GM12891 (cell line): ENCODE results near the gene HOXA11.

Experiments
- DNase-seq: peaks from one replicate; pipeline ENCODE4 v3.0.0; 2011; ENCODE audit warnings: low spot score; ENCODE audit not compliant: insufficient read length
- FAIRE-seq: peaks from 2 replicates; lab custom pipeline; 2011; peaks lifted over from hg19 to GRCh38; lab: Jason Lieb, UNC
- PAX5 ChIP-seq: IDR thresholded peaks from 2 replicates; pipeline ENCODE4 v1.6.1; 2011; ENCODE audit warnings: low read length, moderate library complexity, mild to moderate bottlenecking; ENCODE audit not compliant: insufficient read depth, severe bottlenecking
- POLR2A ChIP-seq: IDR thresholded peaks from 2 replicates; pipeline ENCODE4 v1.6.1; 2011; ENCODE audit warnings: low read depth, low read length, control low read depth
- POLR2AphosphoS5 ChIP-seq: IDR thresholded peaks from 2 replicates; pipeline ENCODE4 v1.6.1; 2011; ENCODE audit warnings: low read depth, low read length, control low read depth
- POU2F2 ChIP-seq: IDR thresholded peaks from 2 replicates; pipeline ENCODE4 v1.6.1; 2011; ENCODE audit warnings: low read depth, mild to moderate bottlenecking, control low read depth, low read length, moderate library complexity
- SPI1 ChIP-seq: IDR thresholded peaks from 2 replicates; pipeline ENCODE4 v1.6.1; 2011; ENCODE audit warnings: low read depth, low read length, control low read depth
- TAF1 ChIP-seq: IDR thresholded peaks from 2 replicates; pipeline ENCODE4 v1.6.1; 2011; ENCODE audit warnings: low read depth, low read length, control low read depth

HOXA11 gene

GRCh38 chr7:27207348-27207985 is 22.4 kb upstream of the HOXA11 start:
- TF ChIP-seq TAF1 = no peak
- TF ChIP-seq POU2F2 = no peak
- no peak for TF ChIP-seq POLR2AphosphoS5
- TF ChIP-seq POLR2A = no peak
- no peak for TF ChIP-seq SPI1
- no peak for TF ChIP-seq PAX5
- DNase-seq (no peak), FAIRE-seq (no peak)

GRCh38 chr7:27205325-27206280 is 20.6 kb upstream of the HOXA11 start:
- DNase-seq (no peak), FAIRE-seq (no peak)
- no peak for TF ChIP-seq PAX5
- no peak for TF ChIP-seq POLR2A
- TF ChIP-seq TAF1 = no peak

- FAIRE-seq (no peak), DNase-seq (no peak)
- TF ChIP-seq TAF1 (no peak), PAX5 (no peak), POLR2A (no peak), POU2F2 (no peak), POLR2AphosphoS5 (no peak), SPI1 (no peak)
Observed at GRCh38 chr7:27204851-27205322, 19.9 kb upstream of the HOXA11 start.

GRCh38 chr7:27203964-27204594 is 19.0 kb upstream of the HOXA11 start:
- DNase-seq (no peak), FAIRE-seq (no peak)
- TF ChIP-seq POLR2AphosphoS5 (no peak), SPI1 (no peak), POLR2A (no peak), PAX5 (no peak), TAF1 (no peak), POU2F2 (no peak)

GRCh38 chr7:27203365-27203953 is 18.4 kb upstream of the HOXA11 start:
- FAIRE-seq (no peak), DNase-seq (no peak)
- TF ChIP-seq POU2F2 (no peak), POLR2A (no peak), PAX5 (no peak), POLR2AphosphoS5 (no peak)

GRCh38 chr7:27202862-27203134 is 17.8 kb upstream of the HOXA11 start:
- FAIRE-seq = no peak
- TF ChIP-seq SPI1 (no peak), POU2F2 (no peak), TAF1 (no peak), PAX5 (no peak), POLR2AphosphoS5 (no peak), POLR2A (no peak)

GRCh38 chr7:27202018-27202861 is 17.2 kb upstream of the HOXA11 start:
- DNase-seq (no peak), FAIRE-seq (no peak)
- TF ChIP-seq POLR2A = no peak
- TF ChIP-seq SPI1 = no peak
- TF ChIP-seq PAX5 = no peak

More at GRCh38 chr7:27202862-27203134, 17.8 kb upstream of the HOXA11 start:
- DNase-seq = no peak

GRCh38 chr7:27201580-27202017 is 16.6 kb upstream of the HOXA11 start:
- DNase-seq (no peak), FAIRE-seq (no peak)
- TF ChIP-seq TAF1 (no peak), POLR2AphosphoS5 (no peak), SPI1 (no peak), POU2F2 (no peak), PAX5 (no peak), POLR2A (no peak)
